DOHH2 (cell line): ENCODE results near the gene PIWIL1.

Source experiments
- EZH2phosphoT487 ChIP-seq: fragments of 200-600 bp; sonication (generic); IDR thresholded peaks from 2 replicates; pipeline ENCODE4 v1.6.1; 2017; ENCODE audit warnings: borderline replicate concordance, mild to moderate bottlenecking, antibody characterized with exemption, low read length, moderate library complexity, mixed read lengths
- TF ChIP-seq, protein P1 (sequence below): fragments of 200-600 bp; sonication (generic); IDR thresholded peaks from one replicate; pipeline ENCODE4 v1.5.1; 2014; ENCODE audit warnings: antibody characterized with exemption, mild to moderate bottlenecking, low read depth, low read length; ENCODE audit not compliant: poor library complexity, severe bottlenecking

DNA sequence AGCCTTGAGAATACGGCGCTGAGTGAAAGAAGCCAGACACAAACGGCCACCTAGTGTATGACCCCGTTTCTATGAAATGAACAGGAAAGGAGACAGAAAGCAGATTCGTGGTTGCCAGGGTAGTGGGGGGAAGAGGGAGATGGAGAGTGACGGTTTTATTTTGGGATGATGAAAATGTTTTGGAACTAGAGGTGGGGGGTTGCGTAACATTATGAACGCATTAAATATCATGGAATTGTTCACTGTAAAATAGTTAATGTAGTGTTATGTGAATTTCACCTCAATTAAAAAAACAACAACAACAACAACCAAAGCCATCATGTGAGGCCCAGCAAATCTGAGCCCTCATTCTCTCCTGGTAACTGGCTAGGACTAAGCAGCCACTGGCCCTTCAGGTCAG lies 3.3 kb upstream of the PIWIL1 start:
- TF ChIP-seq, protein P1, sequence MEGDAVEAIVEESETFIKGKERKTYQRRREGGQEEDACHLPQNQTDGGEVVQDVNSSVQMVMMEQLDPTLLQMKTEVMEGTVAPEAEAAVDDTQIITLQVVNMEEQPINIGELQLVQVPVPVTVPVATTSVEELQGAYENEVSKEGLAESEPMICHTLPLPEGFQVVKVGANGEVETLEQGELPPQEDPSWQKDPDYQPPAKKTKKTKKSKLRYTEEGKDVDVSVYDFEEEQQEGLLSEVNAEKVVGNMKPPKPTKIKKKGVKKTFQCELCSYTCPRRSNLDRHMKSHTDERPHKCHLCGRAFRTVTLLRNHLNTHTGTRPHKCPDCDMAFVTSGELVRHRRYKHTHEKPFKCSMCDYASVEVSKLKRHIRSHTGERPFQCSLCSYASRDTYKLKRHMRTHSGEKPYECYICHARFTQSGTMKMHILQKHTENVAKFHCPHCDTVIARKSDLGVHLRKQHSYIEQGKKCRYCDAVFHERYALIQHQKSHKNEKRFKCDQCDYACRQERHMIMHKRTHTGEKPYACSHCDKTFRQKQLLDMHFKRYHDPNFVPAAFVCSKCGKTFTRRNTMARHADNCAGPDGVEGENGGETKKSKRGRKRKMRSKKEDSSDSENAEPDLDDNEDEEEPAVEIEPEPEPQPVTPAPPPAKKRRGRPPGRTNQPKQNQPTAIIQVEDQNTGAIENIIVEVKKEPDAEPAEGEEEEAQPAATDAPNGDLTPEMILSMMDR = no peak
- TF ChIP-seq EZH2phosphoT487 = no peak
